Measurements from ENCODE around the gene DNAJC9.

The DNAJC9 gene

DNA sequence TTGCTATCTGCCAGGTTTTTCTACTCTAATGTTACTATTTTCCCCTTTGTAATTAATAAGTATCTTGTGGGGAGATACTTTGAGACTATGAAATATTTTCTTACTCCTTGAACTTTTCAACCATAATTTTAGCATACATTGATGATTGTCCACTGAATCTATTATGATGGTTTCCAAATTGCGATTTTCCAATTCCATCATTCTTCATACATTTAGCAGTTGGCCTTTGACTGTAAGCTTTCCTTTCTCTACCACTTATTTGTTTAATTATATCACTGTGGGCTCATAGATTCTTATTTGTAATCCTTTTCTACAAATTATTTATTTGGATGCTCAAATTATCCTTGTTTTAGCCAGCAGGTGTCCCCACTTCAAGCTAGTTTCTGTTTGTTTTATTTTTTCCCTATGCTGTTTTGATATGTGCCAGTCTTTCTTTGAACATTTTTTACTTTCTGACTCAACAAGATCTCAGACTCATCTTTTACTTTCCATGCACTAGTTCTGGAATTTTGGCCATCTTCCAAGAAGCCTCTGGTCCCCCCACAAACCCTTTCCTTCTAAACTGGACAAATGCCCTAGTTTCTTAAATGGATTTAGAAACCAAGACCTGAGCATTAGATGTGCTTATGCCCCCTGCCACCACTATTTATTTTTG is 16.8 kb upstream of the DNAJC9 start:
- no peaks in the 10 kb centered on the region for H3K4me1 ChIP-seq (ENCODE audit: insufficient read depth, low read length, severe bottlenecking)
- H3K9me3 ChIP-seq (ENCODE audit: low read length), result 0 out of 2 replicates have a peak, but pooled peaks cover 2% of the 10 kb centered on the region
- H3K27ac ChIP-seq (ENCODE audit: low read depth, low read length, poor library complexity, severe bottlenecking), result no peak overlapping the region
- H3K4me2 ChIP-seq (ENCODE audit: low read length), result no peak overlapping the region
- no peaks in the 10 kb centered on the region for H3F3A ChIP-seq (ENCODE audit: insufficient read depth, low read length)
- no peak overlapping the region for H3K4me3 ChIP-seq (ENCODE audit: low read depth, low read length, poor library complexity, severe bottlenecking)
- no peaks in the 10 kb centered on the region for H3K79me2 ChIP-seq (ENCODE audit: insufficient read depth, low read length)
- no peaks in the 10 kb centered on the region for H3K36me3 ChIP-seq (ENCODE audit: insufficient read depth, low read length)
- no peaks in the 10 kb centered on the region for H3K27me3 ChIP-seq (ENCODE audit: insufficient read depth, low read length)
- H3K9ac ChIP-seq (ENCODE audit: low read length), result no peak overlapping the region
- H4K20me1 ChIP-seq (ENCODE audit: insufficient read depth, low read length), result no peaks in the 10 kb centered on the region
- TF ChIP-seq, protein P1, sequence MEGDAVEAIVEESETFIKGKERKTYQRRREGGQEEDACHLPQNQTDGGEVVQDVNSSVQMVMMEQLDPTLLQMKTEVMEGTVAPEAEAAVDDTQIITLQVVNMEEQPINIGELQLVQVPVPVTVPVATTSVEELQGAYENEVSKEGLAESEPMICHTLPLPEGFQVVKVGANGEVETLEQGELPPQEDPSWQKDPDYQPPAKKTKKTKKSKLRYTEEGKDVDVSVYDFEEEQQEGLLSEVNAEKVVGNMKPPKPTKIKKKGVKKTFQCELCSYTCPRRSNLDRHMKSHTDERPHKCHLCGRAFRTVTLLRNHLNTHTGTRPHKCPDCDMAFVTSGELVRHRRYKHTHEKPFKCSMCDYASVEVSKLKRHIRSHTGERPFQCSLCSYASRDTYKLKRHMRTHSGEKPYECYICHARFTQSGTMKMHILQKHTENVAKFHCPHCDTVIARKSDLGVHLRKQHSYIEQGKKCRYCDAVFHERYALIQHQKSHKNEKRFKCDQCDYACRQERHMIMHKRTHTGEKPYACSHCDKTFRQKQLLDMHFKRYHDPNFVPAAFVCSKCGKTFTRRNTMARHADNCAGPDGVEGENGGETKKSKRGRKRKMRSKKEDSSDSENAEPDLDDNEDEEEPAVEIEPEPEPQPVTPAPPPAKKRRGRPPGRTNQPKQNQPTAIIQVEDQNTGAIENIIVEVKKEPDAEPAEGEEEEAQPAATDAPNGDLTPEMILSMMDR (IDR thresholded peaks at IDR 0.05; ENCODE audit: low read length), result peak; percentile 65
- no peak for TF ChIP-seq EZH2 (IDR thresholded peaks at IDR 0.05; ENCODE audit: borderline replicate concordance, low read length)
- H3K9me2 ChIP-seq (ENCODE audit: low read depth, low read length), result no peaks in the 10 kb centered on the region
- H2AFZ ChIP-seq (ENCODE audit: low read length), result 0 out of 2 replicates have a peak overlapping the region, but pooled peaks have one; percentile 41

DNA sequence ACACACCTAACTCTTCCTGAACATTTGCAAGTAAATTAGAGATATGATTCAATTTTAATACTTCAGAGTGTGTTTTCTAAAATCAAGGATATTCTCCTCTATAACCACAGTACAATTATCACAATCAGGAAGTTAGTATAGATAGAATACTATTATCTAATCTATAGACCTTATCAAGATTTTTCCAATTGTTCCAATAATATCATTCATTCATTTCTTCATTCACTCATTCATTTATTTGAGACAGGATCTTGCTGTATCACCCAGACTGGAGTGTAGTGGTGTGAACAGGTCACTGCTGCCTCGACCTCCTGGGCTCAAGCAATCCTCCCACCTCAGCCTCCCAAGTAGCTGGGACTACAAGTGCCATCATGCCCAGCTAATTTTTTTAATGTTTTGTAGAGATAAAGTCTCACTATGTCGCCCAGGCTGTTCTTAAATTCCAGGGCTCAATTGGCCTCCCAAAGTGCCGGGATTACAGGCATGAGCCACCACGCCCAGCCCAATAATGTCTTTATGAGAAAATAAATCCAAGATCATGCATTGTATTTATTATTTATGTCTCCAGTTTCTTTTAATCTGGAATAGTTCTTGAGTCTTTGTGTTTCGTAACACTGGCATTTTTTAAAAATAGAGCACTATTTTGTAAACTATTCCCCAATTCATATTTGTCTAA is 16.0 kb upstream of the DNAJC9 start:
- Histone ChIP-seq H3K9me3 (ENCODE audit: low read length) (0 out of 2 replicates have a peak, but pooled peaks cover 2% of the 10 kb centered on the region), H3K27me3 (ENCODE audit: insufficient read depth, low read length) (no peaks in the 10 kb centered on the region), H3F3A (ENCODE audit: insufficient read depth, low read length) (no peaks in the 10 kb centered on the region), H3K9me2 (ENCODE audit: low read depth, low read length) (no peaks in the 10 kb centered on the region), H3K4me2 (ENCODE audit: low read length) (no peak overlapping the region), H2AFZ (ENCODE audit: low read length) (no peak overlapping the region), H3K4me3 (ENCODE audit: low read depth, low read length, poor library complexity, severe bottlenecking) (no peak overlapping the region), H3K79me2 (ENCODE audit: insufficient read depth, low read length) (no peaks in the 10 kb centered on the region), H3K9ac (ENCODE audit: low read length) (no peak overlapping the region), H4K20me1 (ENCODE audit: insufficient read depth, low read length) (no peaks in the 10 kb centered on the region), H3K36me3 (ENCODE audit: insufficient read depth, low read length) (no peaks in the 10 kb centered on the region), H3K27ac (ENCODE audit: low read depth, low read length, poor library complexity, severe bottlenecking) (no peak overlapping the region), H3K4me1 (ENCODE audit: insufficient read depth, low read length, severe bottlenecking) (no peaks in the 10 kb centered on the region)
- TF ChIP-seq, protein P1 (IDR thresholded peaks at IDR 0.05; ENCODE audit: low read length), result no peak
- TF ChIP-seq EZH2 (IDR thresholded peaks at IDR 0.05; ENCODE audit: borderline replicate concordance, low read length), result no peak

DNA sequence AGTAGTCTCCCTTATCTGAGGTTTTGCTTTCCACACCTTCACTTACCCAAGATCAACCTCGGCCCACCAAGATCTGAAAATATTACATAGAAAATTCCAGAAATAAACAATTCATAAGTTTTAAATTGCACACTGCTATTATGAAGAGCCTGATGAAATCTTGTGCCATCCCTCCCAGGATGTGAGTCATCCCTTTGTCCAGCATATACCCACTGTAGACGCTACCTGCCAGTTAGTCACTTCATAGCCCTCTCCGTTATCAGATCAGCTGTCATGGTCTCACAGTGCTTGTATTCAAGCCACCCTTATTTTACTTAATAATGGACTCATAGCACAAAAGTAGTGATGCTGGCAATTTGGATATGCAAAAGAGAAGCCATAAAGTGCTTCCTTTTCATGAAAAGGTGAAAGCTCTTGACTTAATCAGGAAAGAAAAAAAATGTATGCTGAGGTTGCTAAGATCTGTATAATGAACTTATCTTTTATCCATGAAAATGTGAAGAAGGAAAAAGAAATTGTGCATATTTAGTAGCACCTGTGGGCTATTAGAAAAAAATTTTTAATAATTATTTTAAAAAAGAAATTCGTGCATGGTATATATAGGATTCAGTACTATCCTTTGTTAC is 15.2 kb upstream of the DNAJC9 start:
- H3K4me2 ChIP-seq (ENCODE audit: low read length), result no peak overlapping the region
- no peak overlapping the region for H3K27ac ChIP-seq (ENCODE audit: low read depth, low read length, poor library complexity, severe bottlenecking)
- no peaks in the 10 kb centered on the region for H3K27me3 ChIP-seq (ENCODE audit: insufficient read depth, low read length)
- TF ChIP-seq EZH2 (IDR thresholded peaks at IDR 0.05; ENCODE audit: borderline replicate concordance, low read length), result no peak
- TF ChIP-seq, protein P1 (IDR thresholded peaks at IDR 0.05; ENCODE audit: low read length), result no peak
- H3K4me3 ChIP-seq (ENCODE audit: low read depth, low read length, poor library complexity, severe bottlenecking), result no peak overlapping the region
- no peaks in the 10 kb centered on the region for H3K79me2 ChIP-seq (ENCODE audit: insufficient read depth, low read length)
- 0 out of 2 replicates have a peak, but pooled peaks cover 2% of the 10 kb centered on the region for H3K9me3 ChIP-seq (ENCODE audit: low read length)
- no peaks in the 10 kb centered on the region for H4K20me1 ChIP-seq (ENCODE audit: insufficient read depth, low read length)
- H3K4me1 ChIP-seq (ENCODE audit: insufficient read depth, low read length, severe bottlenecking), result no peaks in the 10 kb centered on the region
- no peak overlapping the region for H2AFZ ChIP-seq (ENCODE audit: low read length)
- no peak overlapping the region for H3K9ac ChIP-seq (ENCODE audit: low read length)
- no peaks in the 10 kb centered on the region for H3F3A ChIP-seq (ENCODE audit: insufficient read depth, low read length)
- H3K9me2 ChIP-seq (ENCODE audit: low read depth, low read length), result no peaks in the 10 kb centered on the region
- no peaks in the 10 kb centered on the region for H3K36me3 ChIP-seq (ENCODE audit: insufficient read depth, low read length)
